ENCODE results near the gene SARNP.
A peak's percentile ranks its signal among the peaks of the same experiment; 100 is the strongest.
"Not testable (repeated sequence)": the region's sequence is repeated elsewhere in the genome, so short reads cannot be mapped to it uniquely, and the experiment has no call there.

Gene SARNP, protein sequence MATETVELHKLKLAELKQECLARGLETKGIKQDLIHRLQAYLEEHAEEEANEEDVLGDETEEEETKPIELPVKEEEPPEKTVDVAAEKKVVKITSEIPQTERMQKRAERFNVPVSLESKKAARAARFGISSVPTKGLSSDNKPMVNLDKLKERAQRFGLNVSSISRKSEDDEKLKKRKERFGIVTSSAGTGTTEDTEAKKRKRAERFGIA

GRCh38 chr12:55817345-55818139 lies at the start of gene SARNP, which contains the start of gene ORMDL2:
SARNP (minus strand) TSS chr12:55817724; CDS start chr12:55817701, 23 bp downstream.
ORMDL2 (plus strand) TSS chr12:55818041; CDS start chr12:55819000, 959 bp downstream.
- peak; percentile 93 for DNase-seq

DNA sequence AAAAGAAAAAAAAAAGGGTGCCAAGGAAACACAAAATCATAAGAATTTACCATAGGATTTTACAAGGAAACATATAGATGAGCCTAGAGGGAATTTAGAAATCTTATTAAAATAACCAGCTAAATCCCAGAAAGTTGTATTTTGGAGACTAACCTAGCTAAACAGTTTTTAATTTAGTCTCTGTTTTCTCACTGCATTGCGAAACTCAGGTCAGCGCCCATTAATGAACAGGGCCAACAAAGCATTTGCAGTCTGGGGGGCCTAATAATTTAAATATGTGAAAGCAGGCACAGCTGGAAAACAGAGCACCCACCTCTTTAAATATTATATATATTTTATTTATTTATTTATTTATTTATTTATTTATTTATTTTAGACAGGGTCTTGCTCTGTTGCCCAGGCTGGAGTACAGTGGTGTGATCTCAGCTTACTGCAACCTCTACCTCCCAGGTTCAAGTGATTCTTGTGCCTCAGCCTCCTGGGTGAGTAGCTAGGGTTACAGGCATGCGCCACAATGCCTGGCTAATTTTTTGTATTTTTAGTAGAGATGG lies 49.0 kb upstream of the SARNP start:
- not testable (repeated sequence) for DNase-seq

GRCh38 chr12:55865327-55865726 lies 47.8 kb upstream of the SARNP start:
- DNase-seq = no peak

GRCh38 chr12:55862931-55863330 lies 45.4 kb upstream of the SARNP start:
- not testable (repeated sequence) for DNase-seq

DNA sequence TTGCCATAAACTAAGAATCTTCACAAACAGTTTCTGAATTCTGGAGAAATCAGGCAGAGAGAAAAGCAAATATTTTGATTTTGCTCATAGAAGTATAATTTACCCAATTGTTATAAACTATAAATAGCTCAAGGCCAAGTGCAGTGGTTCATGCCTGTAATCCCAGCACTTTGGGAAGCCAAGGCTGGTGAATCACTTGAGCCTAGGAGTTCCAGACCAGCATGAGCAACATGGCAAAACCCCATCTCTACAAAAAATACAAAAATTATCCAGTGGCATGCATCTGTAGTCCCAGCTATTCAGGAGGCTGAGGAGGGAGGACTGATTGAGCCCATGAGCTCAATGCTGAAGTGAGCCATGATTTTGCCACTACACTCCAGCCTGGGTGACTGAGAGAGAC lies 44.8 kb upstream of the SARNP start:
- no peak for DNase-seq

GRCh38 chr12:55861871-55862270 lies 44.3 kb upstream of the SARNP start:
- DNase-seq = no peak

DNA sequence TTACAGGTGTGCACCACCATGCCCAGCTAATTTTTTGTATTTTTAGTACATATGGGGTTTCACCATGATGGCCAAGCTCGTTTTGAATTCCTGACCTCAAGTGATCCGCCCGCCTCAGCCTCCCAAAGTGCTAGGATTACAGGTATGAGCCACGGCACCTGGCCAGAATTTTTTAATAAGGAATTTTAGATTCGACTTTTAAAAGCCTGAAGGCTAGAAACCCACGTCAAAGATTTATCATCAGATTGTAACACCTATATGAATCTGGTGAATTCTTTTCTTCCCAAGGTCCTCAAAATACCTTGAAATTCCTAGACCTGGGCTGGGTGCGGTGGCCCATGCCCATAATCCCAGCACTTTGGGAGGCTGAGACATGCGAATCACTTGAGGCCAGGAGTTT lies 43.9 kb upstream of the SARNP start:
- no peak for DNase-seq

DNA sequence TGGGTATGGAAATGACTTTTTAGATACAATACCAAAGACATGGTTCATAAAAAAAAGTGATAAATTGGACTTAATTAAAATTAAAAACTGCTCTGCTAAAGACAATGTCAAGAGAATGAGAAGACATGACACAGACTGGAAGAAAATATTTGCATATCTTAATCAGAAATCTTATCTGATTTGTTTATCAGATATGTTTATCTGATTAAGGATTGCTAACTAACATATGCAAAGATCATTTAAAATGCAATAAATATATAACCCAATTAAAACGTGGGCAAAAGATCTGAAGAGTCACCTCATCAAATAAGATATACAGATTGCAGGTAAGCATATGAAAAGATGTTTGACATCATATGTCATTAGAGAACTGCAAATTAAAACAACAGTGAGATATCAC lies 35.2 kb upstream of the SARNP start:
- no peak for DNase-seq

- DNase-seq = no peak
Measured at GRCh38 chr12:55850893-55851292, 33.4 kb upstream of the SARNP start.

DNA sequence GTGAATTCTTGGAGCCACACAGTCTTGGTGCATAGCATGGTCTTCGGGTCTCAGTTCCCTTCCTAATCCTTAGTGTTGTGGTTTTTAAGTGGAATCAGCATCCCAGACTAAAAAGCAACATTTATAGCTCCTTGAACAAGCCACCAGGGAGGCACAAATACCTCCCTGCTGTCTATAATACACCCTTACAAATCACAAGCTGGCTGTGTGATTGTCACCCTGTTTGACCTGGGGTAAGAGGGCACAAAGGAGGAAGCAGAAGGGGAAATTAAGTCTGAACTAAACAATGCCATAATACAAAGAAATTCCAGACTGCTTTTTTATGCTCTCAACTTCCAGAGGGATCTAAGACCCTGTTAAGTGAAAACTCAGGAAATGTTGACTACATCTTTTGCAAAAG lies 32.9 kb upstream of the SARNP start:
- DNase-seq = no peak

DNA sequence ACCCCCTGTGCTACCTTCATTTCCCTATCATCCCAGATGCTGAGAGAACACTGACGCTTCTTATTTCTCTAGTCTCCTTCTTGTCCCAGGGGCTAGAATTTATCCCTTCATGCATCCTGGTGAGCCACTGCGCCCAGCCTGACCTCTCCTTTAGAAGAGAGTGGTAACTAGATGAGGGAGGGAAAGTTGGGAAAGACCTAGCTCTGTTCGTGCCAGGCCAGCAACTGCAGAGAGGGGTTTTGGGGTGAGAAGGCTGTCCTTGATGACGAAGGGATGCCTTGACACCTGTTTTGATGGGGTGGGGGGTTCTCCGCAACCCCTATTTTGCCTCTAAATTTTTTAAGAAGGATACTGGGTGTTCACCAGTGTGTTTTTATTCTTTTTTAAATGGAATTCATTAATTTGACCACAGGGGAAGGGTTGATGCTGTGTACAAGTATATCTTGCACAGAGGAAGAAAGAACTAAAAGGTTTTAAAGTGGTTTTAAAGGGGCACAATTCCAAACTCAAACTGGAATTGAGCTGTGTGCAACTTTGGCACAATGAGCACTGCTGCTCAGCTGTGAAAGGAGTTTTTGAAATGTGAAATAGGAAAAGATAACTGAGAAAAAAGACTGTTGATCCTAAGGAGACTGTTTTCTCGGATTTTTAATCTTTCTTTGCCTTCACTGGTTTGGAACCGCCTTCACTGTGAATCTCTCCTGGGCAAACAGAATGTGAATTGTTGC lies 32.3 kb upstream of the SARNP start:
- no peak for DNase-seq

DNA sequence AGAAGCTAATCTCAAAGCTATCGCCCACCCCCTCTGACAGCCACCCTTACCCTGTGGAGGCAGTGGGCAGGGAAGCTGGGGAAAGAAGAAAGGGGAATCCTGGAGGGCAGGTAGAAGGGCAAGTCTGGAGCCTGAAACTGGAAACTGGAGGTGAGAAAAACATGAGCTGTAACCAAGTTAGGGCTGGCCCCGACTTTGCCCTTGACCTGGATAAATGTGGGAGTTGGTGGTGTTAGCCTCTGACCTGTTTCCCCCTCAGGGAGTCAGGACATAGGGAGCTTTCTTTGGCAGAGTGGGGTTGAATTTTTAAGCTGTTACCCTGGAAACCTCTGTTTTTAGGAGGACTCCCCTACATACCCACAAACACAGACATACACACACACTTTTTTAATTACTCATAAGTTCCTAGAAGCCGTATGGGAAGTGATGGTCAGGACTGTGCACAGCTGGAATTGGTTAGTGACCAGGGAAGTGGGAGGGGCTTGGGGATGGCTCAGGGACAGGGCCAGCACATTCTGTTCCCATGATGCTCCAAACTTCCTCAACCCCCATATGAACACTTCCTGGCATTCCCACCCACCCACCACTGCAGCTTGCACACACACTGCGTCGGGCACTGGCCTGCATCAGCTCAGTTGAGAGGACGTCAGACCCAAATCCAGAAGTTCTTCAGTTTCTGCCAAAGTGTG lies 30.2 kb upstream of the SARNP start:
- DNase-seq = no peak

- no peak for DNase-seq
Measured at GRCh38 chr12:55847033-55847432, 29.5 kb upstream of the SARNP start.

- no peak for DNase-seq
Measured at GRCh38 chr12:55845785-55846496, 28.4 kb upstream of the SARNP start.

DNA sequence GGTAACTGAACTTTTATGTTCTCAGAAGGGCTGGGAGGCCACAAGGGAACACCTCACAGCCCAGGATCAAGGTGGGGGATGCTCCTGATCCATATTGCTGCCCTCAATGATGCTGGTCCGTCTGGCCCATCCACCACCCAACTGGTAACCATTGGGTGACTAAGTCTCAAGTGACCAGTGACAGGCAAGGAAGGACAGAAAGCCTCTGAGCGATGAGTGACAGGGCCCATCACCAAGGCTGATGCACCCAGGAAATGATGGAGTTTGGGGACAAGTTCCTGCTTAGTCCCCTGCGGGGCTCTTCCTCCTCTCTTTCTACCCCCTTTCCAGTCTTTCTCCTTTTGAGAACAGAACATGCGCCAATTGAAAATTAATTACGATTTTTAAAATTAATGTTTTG lies 27.8 kb upstream of the SARNP start:
- no peak for DNase-seq

GRCh38 chr12:55844961-55845360 lies 27.4 kb upstream of the SARNP start:
- no peak for DNase-seq

DNA sequence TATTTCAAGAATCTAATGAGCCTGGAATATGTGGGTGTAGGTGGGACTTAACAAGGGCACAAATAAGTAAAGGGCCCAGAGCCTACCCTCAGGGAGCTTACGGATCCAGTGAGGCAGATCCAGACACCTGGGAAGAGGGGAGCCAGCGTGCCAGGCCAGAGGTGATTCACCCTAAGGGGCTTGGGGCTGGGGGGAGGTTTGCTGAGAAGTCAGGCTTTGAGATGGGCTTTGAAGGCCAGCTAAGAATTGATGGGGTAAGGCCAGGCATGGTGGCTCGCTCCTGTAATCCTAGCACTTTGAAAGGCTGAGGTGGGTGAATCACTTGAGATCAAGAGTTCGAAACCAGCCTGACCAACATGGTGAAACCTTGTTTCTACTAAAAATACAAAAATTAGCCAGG lies 25.9 kb upstream of the SARNP start:
- DNase-seq = no peak

DNA sequence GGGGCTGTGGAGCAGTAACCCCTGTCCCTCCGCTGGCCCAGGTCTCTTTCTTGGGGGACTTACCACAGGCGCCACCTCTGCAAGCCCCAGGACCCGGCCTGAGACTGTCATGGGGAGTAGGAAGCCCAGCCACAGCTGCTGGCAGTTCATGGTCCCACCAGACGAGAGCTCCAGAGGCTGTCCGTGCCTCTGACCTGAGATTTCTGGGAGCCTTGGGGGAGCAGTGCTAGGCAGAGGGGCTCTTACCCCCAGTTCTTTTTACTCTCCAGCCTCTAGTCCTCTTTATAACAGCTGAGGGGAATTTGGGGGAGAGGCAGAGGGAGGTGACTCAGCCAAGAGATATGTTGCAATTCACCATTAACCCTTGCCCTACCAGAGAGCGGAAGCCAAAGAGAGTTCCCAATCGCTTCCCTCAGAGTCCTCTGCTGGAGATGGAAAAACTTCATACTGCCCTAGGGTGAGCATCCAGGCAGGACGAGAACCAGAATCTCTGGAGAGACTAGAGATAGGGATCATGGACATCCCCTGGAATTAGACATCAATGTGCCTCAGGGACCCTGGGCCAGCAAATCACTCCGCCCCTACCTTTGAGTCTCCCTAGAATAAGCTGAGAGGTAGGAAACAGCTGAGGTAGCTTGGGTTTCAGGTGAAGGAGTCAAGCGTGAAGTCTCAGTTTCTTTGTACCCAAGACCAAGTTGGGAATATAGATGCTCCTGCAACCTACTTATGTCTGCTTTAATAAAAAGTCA lies 25.3 kb upstream of the SARNP start, which contains the start of gene MMP19:
TSS of gene MMP19 (minus strand) at position 256 of the 749 bp plus-strand sequence. CDS start at position 150, 106 bp downstream.
- DNase-seq = no peak

- no peak for DNase-seq
Measured at GRCh38 chr12:55840581-55841351, 23.2 kb upstream of the SARNP start.

GRCh38 chr12:55839345-55840140 lies 22.0 kb upstream of the SARNP start:
- no peak for DNase-seq

All from activated CD4-positive, alpha-beta T cell treated with anti-CD3 and anti-CD28 coated beads for 1 hour (primary cell).